ENCODE measurements around the gene GNG3. TPM values are rescaled to one million over a fixed set of nuclear protein-coding genes. Genes with fewer than 3 reads are reported as not detected.

Gene GNG3
- total and polyA plus RNA-seq, 2 of the 8 experiments (the other 6 are each of a cell fraction or from before 2014, with no cell fraction given), result 4.9 to 12.1 TPM

DNA sequence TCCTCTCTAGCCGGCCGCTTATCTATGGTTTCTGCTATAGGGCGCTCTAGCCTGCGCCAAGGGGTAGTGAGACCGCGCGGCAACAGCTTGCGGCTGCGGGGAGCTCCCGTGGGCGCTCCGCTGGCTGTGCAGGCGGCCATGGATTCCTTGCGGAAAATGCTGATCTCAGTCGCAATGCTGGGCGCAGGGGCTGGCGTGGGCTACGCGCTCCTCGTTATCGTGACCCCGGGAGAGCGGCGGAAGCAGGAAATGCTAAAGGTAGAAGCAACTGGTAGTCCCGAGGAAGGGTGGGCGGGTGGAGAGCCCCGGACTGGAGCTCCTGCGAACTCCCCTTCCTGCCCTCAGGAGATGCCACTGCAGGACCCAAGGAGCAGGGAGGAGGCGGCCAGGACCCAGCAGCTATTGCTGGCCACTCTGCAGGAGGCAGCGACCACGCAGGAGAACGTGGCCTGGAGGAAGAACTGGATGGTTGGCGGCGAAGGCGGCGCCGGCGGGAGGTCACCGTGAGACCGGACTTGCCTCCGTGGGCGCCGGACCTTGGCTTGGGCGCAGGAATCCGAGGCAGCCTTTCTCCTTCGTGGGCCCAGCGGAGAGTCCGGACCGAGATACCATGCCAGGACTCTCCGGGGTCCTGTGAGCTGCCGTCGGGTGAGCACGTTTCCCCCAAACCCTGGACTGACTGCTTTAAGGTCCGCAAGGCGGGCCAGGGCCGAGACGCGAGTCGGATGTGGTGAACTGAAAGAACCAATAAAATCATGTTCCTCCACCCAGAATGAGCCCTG is 35.7 kb upstream of the GNG3 start, which contains the start of the genes LBHD1 and UQCC3 (continued):
- TF ChIP-seq TEAD4 (IDR thresholded peaks at IDR 0.05; ENCODE audit: low read depth, low read length) (peak; percentile 47), SP4 (IDR thresholded peaks at IDR 0.05; ENCODE audit: low read length) (0 out of 2 replicates have a peak, but pooled peaks have one; percentile 13), TBP (IDR thresholded peaks at IDR 0.05; ENCODE audit: low read depth, low read length) (peak; percentile 96), SIN3A (conservative IDR thresholded peaks at IDR 0.05 in 1 of 2, IDR thresholded peaks at IDR 0.05 in 1 of 2; ENCODE audit: low read depth in 1 of 2, low read length in 2 of 2) (peak; percentile 63 to 87; a peak in 3 of 4 replicates), NANOG (IDR thresholded peaks at IDR 0.05; ENCODE audit: insufficient read depth, low read depth, low read length, poor library complexity, severe bottlenecking) (no peak), KDM1A (IDR thresholded peaks at IDR 0.05; ENCODE audit: borderline replicate concordance, low read length) (no peak), TAF1 (IDR thresholded peaks at IDR 0.05; ENCODE audit: low read depth, low read length) (peak; percentile 95)
- TF ChIP-seq, protein P1, sequence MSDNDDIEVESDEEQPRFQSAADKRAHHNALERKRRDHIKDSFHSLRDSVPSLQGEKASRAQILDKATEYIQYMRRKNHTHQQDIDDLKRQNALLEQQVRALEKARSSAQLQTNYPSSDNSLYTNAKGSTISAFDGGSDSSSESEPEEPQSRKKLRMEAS (IDR thresholded peaks at IDR 0.05), result peak; percentile 69
- TF ChIP-seq, protein P2, sequence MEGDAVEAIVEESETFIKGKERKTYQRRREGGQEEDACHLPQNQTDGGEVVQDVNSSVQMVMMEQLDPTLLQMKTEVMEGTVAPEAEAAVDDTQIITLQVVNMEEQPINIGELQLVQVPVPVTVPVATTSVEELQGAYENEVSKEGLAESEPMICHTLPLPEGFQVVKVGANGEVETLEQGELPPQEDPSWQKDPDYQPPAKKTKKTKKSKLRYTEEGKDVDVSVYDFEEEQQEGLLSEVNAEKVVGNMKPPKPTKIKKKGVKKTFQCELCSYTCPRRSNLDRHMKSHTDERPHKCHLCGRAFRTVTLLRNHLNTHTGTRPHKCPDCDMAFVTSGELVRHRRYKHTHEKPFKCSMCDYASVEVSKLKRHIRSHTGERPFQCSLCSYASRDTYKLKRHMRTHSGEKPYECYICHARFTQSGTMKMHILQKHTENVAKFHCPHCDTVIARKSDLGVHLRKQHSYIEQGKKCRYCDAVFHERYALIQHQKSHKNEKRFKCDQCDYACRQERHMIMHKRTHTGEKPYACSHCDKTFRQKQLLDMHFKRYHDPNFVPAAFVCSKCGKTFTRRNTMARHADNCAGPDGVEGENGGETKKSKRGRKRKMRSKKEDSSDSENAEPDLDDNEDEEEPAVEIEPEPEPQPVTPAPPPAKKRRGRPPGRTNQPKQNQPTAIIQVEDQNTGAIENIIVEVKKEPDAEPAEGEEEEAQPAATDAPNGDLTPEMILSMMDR (IDR thresholded peaks at IDR 0.05; ENCODE audit: control extremely low read depth in 1 of 3, insufficient read depth in 1 of 3, low read depth in 1 of 3, low read length in 3 of 3), result no peak
